ENCODE data around the gene SPDYE18.
"Not testable (repeated sequence)": the region's sequence is repeated elsewhere in the genome, so short reads cannot be mapped to it uniquely, and the experiment has no call there.

Gene SPDYE18, protein sequence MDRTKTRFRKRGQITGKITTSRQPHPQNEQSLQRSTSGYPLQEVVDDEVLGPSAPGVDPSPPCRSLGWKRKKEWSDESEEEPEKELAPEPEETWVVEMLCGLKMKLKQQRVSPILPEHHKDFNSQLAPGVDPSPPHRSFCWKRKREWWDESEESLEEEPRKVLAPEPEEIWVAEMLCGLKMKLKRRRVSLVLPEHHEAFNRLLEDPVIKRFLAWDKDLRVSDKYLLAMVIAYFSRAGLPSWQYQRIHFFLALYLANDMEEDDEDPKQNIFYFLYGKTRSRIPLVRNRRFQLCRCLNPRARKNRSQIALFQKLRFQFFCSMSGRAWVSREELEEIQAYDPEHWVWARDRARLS

DNA sequence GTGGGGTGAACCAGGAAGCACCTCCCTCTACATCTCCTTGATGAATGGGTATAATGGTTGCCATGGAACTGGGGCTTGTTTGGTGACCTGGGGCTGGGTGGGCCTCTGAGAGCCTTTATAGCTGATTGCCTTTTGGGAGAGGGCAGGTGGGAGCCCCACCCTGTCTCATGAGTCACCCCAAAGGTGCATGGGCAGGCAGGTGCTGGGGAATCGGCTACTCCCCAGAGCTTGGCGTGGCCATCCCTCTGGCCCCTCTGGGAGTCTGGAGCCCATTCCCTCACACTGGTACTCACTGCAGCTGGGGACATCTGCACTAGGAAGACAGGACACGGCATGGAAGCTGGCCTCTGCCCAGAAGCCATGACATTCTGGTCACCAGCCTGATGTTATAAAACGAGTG is at the start of gene SPDYE18:
Gene SPDYE18 (minus strand): TSS at position 2 of the 400 bp plus-strand sequence. CDS start 2,046 bp downstream, outside the sequence.
- not testable (repeated sequence) for DNase-seq (ENCODE audit: low spot score)

DNA sequence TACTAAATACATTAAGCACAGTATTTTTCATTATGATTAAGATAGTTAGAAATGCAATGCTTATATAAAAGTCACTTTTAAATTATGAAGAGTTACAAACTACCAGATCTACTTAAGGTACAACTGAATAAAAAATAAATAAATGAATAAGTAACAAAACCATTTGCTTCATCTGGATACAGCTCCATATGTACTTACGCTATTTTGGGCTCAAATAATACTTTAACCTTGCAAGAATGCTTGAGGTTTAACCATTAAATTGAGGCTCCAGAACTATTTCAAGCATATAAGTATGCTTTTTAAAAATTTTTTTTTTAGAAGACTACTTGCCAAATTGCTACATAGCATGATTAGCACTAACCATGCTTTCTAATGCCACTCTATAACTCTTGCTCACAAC is 46.0 kb upstream of the SPDYE18 start:
- DNase-seq (ENCODE audit: low spot score), result not testable (repeated sequence)

DNA sequence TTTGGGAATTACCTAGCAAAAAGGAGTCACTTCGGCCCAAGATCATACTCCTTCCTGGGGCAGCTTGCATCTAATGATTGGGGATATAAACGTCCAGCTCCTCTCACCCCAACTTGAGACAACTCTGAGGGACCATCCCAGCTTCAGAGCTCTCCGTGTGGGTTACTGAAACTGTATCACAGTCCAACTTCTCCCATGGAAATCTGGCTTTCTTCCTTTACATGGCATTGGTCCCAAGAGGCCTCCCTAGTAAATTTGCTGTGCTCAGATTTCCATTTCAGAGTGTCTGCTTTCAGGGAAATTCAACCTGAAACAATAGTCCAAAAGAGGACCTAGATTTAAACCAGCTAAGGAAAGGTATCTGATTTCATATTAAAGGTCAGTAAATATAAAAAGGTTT is 45.3 kb upstream of the SPDYE18 start:
- DNase-seq (ENCODE audit: low spot score), result not testable (repeated sequence)

DNA sequence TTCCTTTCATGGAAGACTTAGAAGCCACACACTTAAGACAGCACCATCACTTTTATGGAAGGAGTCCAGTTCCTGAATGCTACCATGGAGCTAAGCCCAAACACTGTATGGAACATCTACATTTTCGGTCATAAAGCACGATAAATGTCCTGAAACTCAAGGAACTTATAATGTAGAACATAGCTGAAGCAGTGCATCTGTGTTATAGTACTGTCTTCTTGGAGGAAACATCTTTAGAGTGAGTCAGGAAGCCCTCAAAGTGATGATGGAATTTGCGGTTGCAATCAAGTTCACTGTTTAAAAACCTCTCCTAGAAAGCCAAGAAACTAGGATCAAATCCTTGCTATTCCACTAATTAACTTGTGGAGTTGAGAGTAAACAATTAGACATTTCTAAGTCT is 43.5 kb upstream of the SPDYE18 start:
- not testable (repeated sequence) for DNase-seq (ENCODE audit: low spot score)

DNA sequence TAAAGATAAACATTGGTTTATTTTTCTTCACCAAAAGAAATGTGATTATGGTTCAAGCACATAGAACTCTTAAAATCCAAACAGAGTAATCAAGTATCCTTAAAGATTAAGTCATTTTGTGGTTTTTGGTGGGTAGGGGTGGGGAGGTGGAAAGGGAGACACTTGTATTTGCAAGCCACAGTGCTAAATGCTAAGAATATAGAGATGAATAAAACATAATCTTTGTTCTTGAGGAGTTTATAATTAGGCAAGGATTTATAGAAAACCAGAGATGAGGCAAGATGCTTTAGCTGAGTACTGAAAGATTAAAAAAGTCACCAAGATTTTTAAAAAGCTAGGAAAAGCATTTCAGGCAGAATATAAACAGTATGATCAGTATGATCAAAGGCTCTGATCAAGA is 40.3 kb upstream of the SPDYE18 start:
- not testable (repeated sequence) for DNase-seq (ENCODE audit: low spot score)

DNA sequence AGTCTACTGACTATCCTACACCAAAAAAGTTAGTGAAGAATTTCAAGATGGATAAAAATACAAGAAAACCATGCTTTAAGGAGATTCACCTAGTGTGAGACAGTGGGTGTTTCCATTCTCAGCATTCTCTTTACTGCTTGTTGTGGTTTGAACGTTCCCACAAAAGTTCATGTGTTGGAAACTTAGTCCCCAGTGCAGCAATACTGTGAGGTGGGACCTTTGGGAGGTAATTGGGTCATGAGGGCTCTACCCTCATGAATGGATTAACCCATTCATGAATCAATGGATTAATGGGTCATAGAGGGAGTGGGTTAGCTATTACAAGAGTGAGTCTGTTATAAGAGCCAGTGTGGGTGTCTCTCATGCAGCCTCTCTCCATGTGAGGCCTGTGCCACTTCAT is 38.8 kb upstream of the SPDYE18 start:
- not testable (repeated sequence) for DNase-seq (ENCODE audit: low spot score)

DNA sequence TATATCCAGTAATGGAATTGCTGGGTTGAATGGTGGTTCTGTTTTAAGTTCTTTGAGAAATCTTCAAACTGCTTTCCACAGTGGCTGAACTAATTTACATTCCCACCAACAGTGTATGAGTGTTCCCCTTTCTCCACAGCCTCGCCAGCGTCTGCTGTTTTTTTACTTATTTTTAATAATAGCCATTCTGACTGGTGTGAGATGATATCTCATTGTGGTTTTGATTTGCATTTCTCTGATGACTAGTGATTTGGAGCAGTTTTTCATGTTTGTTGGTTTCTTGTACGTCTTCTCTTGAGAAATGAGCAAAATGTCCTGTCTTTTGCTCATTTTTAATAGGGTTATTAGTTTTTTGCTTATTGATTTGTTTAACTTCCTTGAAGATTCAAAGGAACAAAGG is 38.1 kb upstream of the SPDYE18 start:
- not testable (repeated sequence) for DNase-seq (ENCODE audit: low spot score)

DNA sequence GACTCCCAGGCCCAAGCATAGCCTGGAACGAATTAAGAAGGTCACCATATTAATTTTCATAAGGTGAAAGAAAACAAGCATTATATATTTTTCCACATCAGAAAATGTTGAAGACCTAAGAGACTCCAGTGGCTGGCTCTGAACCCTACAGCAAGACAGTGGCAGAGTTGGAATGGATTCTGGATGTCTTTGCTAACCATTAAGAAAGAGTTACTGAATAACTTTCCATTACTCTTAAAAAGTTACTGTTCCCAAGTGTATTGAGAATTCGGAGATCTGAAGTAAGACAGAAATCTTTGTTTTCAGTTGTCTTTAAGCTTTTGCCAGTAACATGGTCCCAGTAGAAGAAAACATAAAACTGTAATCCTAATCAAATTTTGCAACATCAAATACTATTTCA is 29.9 kb upstream of the SPDYE18 start:
- DNase-seq (ENCODE audit: low spot score), result not testable (repeated sequence)

DNA sequence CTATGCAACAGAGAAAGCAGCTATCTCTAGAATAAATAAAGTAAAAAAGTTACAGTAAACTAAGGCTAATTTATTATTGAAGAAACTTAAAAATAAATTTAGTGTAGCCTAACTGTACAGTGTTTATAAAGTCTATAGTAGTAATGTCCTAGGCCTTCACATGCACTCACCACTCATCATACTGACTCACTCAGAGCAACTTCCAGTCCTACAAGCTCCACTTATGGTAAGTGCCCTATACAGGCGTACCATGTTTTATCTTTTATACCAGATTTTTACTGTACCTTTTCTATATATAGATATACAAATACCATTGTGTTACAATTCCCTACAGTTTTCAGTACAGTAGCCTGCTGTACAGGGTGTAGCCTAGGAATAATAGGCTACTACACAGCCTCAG is 19.8 kb upstream of the SPDYE18 start:
- not testable (repeated sequence) for DNase-seq (ENCODE audit: low spot score)

DNA sequence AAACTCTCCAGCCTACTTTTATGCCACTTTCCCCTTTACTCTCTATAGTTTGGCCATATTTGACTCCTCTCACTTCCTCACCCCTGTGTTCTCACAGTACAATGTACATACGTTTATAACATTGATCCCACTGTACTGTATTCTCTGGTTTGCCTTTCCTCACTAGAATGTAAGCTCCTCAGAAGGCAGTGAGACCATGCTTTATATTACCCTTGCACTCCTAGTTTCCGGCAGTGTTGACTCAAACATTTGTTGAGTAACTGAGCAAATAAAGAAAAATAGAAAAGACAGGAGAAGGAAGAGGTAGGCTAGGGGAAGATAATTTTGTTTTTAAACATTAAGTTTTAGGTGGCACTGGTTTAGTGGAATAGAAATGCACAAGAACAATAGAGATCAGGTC is 17.9 kb upstream of the SPDYE18 start:
- not testable (repeated sequence) for DNase-seq (ENCODE audit: low spot score)

DNA sequence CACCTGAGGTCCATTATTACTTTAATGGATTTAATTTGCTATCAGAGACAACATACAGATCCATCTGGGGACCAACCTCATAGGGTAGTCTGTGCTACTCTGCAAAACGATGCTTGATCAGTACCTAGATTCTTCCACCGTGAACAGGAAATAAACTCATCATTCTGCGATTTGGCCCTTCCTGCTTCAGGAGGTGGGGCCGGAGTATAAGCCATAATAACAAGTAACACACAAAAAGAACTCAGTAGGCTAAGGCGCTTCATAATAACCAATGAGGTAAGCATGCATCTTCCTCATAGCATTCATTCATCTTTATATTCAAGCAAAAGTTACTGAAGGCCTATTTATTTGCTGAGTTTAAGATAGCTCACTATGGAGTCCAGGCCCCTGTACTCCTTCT is 17.3 kb upstream of the SPDYE18 start:
- not testable (repeated sequence) for DNase-seq (ENCODE audit: low spot score)

DNA sequence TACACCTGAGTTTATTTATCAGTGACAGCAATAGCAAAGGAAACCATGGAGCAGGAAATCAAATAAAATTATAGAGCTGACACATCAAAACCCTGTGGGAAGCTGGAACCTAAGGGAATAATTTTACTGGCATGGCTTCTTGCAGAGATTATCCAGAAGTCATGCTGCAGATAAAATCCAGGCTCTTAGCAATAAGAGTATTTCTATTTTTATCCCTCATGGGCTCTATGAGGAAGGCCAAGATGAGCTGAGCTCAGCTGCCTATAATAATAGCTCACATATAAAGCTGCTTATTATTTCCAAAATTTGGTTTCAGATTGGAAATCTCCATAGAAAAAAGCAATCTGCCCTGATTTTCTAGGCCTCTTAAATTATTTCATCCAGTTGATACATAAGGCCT is 16.8 kb upstream of the SPDYE18 start:
- not testable (repeated sequence) for DNase-seq (ENCODE audit: low spot score)

DNA sequence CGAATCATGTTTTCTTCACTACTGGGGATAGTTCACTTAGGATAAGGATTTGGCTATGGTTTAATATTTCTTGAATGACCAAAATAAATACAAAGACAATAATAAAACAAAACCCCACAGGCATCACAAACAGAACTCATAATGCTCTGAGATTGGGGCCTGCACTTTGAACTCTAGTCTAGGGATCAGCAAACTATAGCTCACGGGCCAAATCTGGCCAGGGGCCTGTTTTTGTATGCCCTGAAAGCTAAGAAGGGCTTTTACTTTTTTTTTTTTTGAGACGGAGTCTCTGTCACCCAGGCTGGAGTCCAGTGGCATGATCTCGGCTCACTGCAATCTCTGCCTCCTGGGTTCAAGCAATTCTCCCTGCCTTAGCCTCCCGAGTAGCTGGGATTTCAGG is 14.7 kb upstream of the SPDYE18 start:
- DNase-seq (ENCODE audit: low spot score), result not testable (repeated sequence)

DNA sequence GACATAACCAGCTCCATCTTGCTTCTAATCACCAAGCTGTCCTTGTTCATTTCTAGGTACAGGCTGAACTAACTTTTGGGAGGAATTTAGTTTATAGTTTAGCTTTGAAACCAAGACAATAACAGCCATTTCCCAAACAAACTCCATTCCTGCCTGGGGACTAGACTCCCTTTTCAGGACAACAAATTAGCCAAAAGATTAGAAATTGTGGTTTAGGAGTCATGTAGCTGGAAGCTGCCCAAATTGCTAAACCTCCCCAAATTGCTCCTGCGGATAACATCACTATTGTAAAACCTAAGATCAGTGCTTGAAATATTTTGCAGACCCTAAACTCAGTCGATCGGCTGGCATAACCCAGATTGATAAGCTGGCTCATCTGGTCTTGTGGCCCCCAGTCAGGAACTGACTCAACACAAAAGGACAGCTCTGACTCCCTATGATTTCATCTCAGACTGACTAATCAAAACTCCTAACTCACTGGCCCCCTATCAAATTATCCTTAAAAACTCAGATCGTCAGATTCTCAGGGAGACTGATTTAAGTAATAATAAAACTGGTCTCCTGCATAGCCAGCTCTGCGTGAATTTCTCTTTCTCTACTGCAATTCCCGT is 12.5 kb upstream of the SPDYE18 start:
- DNase-seq (ENCODE audit: low spot score), result not testable (repeated sequence)

DNA sequence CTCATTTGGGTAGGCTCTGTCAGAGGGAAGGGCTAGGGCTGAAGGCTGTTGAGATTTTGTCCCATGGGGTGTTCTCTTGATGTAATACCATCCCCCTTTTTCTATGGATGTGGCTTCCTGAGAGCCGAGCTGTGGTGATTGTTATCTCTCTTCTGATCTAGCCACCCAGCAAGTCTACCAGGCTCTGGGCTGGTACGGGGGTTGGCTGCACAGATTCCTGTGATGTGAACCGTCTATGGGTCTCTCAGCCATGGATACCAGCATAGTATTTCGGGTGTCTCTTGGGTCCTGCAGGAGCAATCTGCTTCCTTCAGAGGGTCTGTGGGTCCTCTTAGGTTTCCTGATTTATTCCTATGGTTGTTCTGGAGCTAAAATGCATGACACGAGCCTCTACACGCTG is 8.8 kb upstream of the SPDYE18 start:
- DNase-seq (ENCODE audit: low spot score), result not testable (repeated sequence)

DNA sequence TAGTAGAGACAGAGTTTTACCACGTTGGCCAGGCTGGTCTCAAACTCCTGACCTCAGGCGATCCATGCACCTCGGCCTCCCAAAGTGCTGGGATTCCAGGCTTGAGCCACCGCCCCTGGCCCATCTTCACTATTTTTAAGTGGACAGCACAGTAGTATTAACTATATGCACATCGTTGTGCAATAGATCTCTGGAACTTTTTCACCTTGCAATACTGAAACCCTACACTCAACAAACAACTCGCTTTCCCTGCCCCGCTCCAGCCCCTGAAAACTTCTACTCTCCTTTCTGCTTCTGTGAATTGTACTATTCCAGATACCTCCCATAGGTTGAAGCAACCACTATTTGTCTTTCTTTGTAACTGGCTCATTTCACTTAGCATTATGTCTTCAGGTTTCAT is 3.5 kb upstream of the SPDYE18 start:
- DNase-seq (ENCODE audit: low spot score), result not testable (repeated sequence)

DNA sequence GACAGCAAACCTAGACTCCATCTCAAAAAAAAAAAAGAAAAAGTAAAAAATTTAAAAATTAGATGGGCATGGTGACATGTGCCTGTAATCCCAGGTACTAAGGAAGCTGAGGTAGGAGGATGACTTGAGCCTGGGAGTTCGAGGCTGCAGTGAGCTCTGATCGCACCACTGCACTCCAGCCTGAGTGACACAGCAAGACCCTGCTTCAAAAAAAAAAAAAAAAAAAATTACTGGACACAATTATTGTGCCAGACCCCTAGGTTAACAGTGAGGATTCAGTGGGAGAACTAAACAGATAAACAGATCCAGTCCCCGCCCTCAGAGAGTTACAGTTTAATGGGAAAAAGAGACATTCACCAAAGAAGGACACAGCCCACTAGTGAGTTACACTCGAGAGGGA is 1.4 kb upstream of the SPDYE18 start:
- not testable (repeated sequence) for DNase-seq (ENCODE audit: low spot score)

DNA sequence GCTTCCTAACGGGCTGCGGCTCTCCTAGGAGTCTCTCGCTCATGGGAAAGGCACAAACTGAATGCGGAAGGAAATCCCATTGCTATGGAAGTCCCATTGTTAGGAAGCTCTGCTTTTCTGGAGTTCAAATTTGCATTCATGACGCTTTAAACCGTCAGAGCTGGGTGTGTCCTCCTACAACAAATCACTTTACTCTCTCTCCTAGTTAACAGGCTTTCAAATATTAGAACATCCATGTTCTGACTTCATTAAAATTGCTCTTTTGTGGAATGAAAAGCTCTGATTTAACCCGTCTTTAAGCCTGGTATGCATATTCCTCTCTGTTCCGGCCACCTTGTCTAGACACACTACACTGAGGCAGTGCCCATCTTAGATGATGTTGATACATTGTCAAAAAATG is 30.1 kb downstream of the SPDYE18 start, which contains the start of gene SPDYE17:
Gene SPDYE17 (minus strand): TSS at position 101 of the 400 bp plus-strand sequence. CDS start 1,791 bp downstream, outside the sequence.
- DNase-seq (ENCODE audit: low spot score), result not testable (repeated sequence)

DNA sequence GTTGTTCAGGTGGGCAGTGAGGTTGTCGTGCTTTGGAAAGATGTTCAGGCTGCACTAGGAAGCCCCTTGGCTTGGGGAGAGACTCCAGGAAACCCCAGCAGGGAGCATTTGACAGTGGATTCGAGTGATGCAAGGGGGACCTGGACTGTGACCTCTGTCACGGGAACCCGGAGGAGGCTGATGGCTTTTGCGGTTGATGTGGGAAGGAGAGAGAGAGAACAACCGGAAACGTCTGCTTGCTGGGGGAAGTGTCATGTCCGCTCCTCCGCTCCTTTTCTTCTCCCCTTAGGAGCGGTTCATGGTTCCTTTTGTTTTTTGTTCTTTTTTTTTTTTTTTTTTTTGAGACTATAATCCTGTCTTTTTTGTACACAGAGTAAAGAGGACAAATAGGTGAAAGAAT is 36.0 kb downstream of the SPDYE18 start:
- DNase-seq (ENCODE audit: low spot score), result not testable (repeated sequence)

DNA sequence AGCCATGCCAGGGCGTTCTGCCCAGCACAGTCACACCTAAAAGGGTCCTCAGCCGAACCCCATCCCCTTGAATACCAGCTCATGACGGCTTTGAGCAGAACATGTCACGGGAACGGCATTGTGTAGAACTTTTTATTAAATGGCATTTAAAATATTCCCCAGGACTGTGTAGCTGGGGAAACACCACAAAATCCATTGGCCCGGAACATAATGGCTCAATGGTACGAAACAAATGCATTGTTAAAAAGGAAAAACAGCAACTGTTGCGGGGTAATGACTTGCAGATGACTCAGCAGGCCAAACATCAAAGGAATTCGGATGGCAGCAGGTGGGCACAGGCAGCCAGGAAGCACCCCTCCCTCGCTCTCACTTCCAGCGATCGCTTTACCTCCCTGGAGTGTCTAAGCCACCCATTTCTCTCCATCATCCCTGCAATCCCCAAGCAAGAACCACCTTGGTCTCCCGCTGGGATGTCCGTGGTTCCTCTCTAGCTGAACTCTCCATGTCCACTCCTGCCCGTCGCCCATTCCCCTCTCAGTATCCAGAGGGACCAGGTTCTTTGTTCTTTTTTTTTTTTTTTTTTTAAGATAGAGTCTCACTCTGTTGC is 52.2 kb downstream of the SPDYE18 start:
- DNase-seq (ENCODE audit: low spot score), result peak; percentile 25

DNA sequence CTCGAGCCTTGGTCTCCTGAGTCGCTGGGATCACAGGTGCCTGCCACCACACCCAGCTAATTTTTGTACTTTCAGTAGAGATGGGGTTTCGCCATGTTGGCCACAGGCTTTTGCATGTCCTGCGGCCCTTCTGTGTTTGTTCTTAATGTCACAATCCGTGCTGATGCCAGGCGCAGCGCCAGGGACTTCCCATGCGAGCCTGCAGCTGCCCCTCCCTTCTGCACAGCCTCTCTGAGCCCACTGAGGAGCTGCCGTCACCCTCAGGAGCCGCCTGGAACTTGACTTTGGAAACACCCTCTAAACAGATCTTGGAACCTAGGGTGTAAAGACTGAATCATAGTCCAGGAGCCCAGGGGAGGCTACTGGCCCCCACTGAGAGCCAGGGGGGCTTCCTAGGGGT is 54.4 kb downstream of the SPDYE18 start:
- DNase-seq (ENCODE audit: low spot score), result not testable (repeated sequence)

DNA sequence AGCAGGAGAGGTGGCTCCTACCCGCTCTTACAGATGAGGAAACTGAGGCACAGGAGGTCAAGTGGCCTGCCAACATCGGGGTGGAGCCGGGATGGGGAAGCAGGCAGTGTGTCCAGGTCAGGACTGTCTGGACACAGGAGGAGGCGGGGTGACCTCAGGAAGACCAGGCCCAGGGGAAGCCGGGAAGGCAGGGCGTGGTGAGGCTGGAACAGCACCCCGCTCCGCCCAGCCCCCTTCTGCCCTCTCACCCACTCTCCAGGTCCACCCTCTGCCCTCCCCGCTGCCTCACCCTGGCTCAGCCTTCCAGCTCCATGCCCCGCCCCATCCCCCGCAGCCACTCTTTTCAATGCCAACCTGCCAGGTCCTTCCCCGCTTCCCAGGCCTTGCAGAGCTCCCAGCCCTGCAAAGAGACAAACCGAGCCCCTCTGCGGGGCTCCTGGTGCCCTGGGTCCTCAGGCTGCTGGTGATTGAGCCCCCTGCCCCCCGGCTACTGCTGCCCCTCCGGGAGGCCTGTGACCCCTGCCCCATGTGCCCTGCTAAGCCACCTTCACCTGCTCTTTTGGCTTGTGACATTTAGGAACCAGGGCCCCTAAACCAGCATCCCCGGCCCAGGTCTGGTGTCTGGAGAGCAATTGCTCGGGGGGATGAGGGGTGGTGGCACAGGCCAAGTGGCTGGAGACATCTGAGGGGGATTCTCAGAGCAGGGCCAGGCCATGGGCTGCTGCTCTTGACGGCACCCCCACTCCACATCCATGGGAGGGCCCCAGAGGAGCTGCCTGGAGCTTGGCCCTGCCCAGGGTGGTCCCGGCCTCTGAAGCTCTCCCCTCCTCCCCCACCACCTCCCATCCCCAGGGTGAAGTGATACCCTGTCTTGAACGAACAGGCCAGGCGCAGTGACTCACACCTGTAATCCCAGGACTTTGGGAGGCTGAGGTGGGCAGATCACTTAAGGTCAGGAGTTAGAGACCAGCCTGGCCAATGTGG is 55.9 kb downstream of the SPDYE18 start:
- DNase-seq (ENCODE audit: low spot score), result not testable (repeated sequence)

All from cerebellar cortex (tissue), 1 donor.